AG04449 (cell line): ENCODE data around the gene CCDC102A.

Experiments
- CTCF ChIA-PET: fragments of 350-600 bp; formaldehyde crosslinking; extraction: SDS; loops from one replicate; lab custom pipeline; 2021; ENCODE audit warnings: antibody characterized with exemption; lab: Yijun Ruan, JAX
- POLR2A ChIA-PET: fragments of 400-600, 350-600 bp; formaldehyde crosslinking; extraction: SDS; loops from one replicate; lab custom pipeline; 2020; ENCODE audit warnings: antibody characterized with exemption, inconsistent platforms; lab: Yijun Ruan, JAX
- DNase-seq: peaks from one replicate; pipeline ENCODE4 v3.0.0-alpha.2; 2010; ENCODE audit warnings: low read depth, low spot score
- H3K4me3 ChIP-seq: 2 replicates; pipeline ENCODE4 v1.5.1; 2011; ENCODE audit warnings: low read depth, mild to moderate bottlenecking, control low read depth, low read length
- TF ChIP-seq, protein P1 (sequence below): IDR thresholded peaks from one replicate; pipeline ENCODE4 v1.5.1; 2011; ENCODE audit warnings: mild to moderate bottlenecking, moderate library complexity, low read length, control low read depth, inconsistent platforms; ENCODE audit not compliant: insufficient read depth; ENCODE audit errors: missing control alignments

The CCDC102A gene

DNA sequence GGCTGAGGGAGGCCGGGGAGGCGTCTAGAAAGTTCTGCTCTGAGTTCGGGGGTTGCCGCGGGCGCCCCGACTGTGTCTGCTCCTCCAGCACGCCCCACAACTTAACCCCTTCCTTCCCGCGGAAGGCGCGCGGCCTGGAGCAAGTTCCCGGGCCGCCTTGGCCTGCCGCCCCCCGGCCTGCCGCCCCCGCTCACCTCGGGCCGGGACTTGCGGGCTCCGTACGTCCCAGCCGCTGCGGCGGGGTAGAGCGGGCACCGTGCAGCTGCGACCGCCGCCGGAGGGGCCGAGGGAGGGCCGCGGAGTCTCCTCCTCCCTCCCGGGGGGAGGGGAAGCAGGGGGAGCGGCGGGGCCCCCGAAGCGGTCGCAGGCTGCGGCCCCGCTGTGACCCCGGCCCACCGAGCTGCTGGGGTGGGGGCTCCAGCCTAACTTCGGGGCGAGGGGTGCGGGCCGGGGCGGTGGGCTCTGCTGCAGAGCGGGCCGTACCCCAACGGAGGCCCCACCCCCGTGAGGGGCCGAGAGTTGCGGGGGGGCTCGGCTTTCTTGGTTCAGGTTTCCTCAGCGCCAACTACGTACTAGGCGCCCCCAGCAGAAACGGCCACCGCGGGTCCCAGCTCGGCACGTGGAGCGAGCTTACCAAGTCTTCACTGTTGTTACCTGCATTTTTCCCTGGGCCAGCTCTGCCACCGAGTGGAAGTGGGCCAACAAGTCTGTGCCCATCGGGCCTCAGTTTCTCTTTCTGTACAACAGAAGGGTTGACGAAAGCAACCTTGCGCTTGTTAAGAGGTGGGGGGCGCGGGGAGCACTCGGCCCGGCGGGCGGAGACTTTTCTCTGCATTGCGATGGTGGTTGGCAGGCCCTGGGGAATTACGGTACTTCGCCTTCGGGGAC is at the start of gene CCDC102A:
CCDC102A (minus strand) TSS at position 266 of the 888 bp plus-strand sequence. CDS start 7,394 bp downstream, outside the sequence.
- ChIA-PET POLR2A (interaction anchor here (0.8 kb wide), 1 partner anchor 9 kb away, joined by 4 read pairs; no protein-coding TSS in a partner anchor), CTCF (interaction anchor here (1.1 to 2.0 kb wide), 3 partner anchors 16 to 74 kb away, joined by 3 to 14 read pairs (median 4); partner anchors contain the start of gene POLR2C)
- TF ChIP-seq, protein P1, sequence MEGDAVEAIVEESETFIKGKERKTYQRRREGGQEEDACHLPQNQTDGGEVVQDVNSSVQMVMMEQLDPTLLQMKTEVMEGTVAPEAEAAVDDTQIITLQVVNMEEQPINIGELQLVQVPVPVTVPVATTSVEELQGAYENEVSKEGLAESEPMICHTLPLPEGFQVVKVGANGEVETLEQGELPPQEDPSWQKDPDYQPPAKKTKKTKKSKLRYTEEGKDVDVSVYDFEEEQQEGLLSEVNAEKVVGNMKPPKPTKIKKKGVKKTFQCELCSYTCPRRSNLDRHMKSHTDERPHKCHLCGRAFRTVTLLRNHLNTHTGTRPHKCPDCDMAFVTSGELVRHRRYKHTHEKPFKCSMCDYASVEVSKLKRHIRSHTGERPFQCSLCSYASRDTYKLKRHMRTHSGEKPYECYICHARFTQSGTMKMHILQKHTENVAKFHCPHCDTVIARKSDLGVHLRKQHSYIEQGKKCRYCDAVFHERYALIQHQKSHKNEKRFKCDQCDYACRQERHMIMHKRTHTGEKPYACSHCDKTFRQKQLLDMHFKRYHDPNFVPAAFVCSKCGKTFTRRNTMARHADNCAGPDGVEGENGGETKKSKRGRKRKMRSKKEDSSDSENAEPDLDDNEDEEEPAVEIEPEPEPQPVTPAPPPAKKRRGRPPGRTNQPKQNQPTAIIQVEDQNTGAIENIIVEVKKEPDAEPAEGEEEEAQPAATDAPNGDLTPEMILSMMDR: no peak
- peak within 1 kb of the TSS; percentile 83 for H3K4me3 ChIP-seq
- no peak for DNase-seq

DNA sequence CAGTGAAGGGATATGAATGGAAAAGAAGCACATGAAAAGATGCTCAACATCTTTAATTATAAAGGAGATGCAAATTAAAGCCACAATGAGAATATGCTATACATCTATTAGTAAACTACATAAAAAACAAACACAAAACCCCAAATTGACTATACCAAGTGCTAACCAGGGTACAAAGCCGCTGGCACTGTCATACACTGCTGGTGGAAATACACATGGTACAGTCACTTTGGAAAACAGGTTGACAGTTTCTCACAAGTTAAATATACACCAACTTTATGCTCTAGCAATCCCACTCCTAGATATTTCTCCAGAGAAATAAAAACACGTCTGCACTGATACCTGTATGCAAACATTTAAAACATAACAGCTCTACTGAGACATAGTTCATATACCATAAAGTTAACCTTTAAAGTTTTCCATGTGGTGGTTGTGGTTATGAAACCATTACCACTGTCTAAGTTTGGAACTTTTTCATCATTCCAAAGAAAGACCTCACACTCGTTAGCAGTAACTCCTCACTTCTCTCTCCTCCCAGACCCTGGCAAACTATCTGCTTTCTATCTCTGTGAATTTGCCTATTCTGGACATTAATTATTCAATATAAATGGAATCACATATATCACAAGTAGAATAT is 48.8 kb upstream of the CCDC102A start:
- POLR2A ChIA-PET: no interaction called here
- TF ChIP-seq, protein P1: no peak
- CTCF ChIA-PET: interaction anchor here (1.0 to 16.8 kb wide), 7 partner anchors 9 to 63 kb away, joined by 3 to 166 read pairs (median 5); no protein-coding TSS in a partner anchor

DNA sequence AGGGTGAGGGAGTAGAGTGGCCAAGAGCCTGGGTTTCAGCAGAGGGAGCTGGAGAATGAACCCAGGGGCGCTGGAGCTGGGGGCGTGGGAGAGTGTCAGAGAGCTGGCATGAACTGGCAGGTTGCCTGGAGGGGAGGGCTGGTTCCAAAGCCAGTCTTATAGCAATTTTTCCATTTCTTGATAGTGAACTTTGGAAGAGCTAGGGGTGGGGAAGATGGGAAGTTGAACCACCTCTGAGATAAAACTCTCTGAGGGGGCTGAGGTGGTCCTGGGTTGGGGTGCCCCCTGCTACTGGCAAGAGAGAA is 42.9 kb upstream of the CCDC102A start:
- ChIA-PET CTCF (interaction anchor here (0.8 to 16.8 kb wide), 5 partner anchors 17 to 140 kb away, joined by 3 to 181 read pairs (median 4); no protein-coding TSS in a partner anchor), POLR2A (no interaction called here)
- DNase-seq: no peak
- no peak overlapping the region for H3K4me3 ChIP-seq
- TF ChIP-seq, protein P1: no peak

More for the DNA sequence above, 48.8 kb upstream of the CCDC102A start:
- no peak for DNase-seq
- no peak overlapping the region for H3K4me3 ChIP-seq

DNA sequence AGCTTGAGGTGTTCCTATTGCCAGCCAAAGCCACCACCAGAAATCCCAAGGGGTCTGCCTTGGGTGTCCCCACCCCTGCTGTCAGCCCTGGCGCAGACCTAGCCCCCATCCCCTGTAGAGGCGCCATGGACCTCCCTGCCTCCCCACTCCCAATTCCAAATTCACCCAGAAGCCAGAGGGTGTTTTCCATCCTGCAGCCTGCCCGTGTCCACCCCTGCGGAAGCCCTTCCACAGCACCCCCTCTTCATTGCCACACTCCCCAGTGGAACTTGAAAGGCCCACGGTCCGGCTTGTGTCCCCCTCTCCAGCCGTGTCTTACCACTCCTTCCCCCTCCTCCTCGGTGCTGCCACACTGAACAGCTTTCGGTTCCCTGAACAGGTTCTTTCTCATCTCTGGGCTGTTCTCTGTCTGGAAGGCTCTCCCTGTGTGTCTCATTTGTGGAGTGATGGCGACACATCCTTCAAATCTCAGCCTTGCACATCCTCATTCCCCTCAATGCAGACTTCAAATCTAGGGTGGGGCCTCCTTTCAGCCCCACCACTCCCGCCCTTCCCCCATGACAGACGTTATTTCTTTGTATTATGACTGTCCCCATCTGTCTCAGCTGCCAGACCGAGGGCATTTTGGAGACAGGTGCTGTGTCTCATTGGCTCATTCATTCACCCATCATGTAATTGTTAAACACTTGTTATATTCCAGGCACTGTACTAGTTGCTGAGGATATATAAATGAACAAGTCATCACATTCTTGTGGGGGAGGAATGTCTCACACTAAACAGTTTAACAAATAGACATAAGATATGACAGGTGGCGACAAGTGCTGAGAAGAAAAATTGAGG is 42.4 kb upstream of the CCDC102A start:
- CTCF ChIA-PET: interaction anchor here (0.8 to 16.8 kb wide), 7 partner anchors 13 to 158 kb away, joined by 3 to 181 read pairs (median 22); partner anchors contain the start of gene KATNB1
- TF ChIP-seq, protein P1: no peak
- DNase-seq: no peak
- POLR2A ChIA-PET: no interaction called here
- no peak overlapping the region for H3K4me3 ChIP-seq

DNA sequence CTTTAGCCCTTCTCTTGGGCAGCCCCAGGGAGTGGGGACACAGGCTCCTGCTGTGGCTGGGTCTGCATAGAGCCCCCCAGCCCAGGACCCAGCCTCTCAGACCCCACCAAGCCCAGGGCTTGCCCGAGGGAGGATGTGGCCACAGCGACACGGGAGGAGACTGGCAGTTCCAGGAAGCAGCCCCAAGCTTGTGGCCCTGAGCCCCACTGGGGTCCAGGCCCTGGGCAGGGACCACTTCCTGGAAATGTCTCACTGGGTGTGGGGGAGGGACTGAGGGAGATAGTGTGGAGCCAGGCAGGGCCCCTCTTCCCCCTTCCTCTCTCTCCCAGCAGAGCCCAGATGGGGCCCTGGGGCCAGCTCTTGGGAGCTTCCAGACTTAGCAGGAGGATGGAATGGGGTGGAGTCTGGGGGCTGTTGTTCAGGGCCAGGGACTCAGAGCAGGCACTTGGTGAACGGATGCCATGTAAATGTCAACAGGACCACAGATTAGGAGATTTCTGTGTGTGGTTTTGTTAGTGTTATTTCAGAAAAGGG is 41.4 kb upstream of the CCDC102A start:
- ChIA-PET CTCF (interaction anchor here (0.7 to 16.8 kb wide), 14 partner anchors 9 to 206 kb away, joined by 3 to 181 read pairs (median 20); partner anchors contain the start of genes ADGRG1 and KATNB1), POLR2A (no interaction called here)
- H3K4me3 ChIP-seq: no peak overlapping the region
- TF ChIP-seq, protein P1: no peak
- no peak for DNase-seq
